ENCODE data around the gene CYBC1. TPM values are rescaled to one million over a fixed set of nuclear protein-coding genes. Genes with fewer than 3 reads are reported as not detected.

The CYBC1 gene
- polyA plus RNA-seq, 3 donors = 160 to 225 (median 217) TPM

- Mint-ChIP-seq H3K27ac (peak overlapping the region; percentile 84 to 95 (median 94)), H3K36me3 (peaks cover 22 to 47% of the 10 kb centered on the region in 2 donors), H3K27me3 (ENCODE audit: low read depth in 3 of 3) (no peaks in the 10 kb centered on the region), H3K4me3 (peak overlapping the region; percentile 75 to 90), H3K9me3 (no peaks in the 10 kb centered on the region), H3K4me1 (peaks cover 26% of the 10 kb centered on the region)
- DNase-seq = peak; percentile 58 to 69 (median 67)
- TF ChIP-seq, protein P1, sequence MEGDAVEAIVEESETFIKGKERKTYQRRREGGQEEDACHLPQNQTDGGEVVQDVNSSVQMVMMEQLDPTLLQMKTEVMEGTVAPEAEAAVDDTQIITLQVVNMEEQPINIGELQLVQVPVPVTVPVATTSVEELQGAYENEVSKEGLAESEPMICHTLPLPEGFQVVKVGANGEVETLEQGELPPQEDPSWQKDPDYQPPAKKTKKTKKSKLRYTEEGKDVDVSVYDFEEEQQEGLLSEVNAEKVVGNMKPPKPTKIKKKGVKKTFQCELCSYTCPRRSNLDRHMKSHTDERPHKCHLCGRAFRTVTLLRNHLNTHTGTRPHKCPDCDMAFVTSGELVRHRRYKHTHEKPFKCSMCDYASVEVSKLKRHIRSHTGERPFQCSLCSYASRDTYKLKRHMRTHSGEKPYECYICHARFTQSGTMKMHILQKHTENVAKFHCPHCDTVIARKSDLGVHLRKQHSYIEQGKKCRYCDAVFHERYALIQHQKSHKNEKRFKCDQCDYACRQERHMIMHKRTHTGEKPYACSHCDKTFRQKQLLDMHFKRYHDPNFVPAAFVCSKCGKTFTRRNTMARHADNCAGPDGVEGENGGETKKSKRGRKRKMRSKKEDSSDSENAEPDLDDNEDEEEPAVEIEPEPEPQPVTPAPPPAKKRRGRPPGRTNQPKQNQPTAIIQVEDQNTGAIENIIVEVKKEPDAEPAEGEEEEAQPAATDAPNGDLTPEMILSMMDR (IDR thresholded peaks at IDR 0.05) = no peak
- Histone ChIP-seq H3K4me2 (replicated peaks; ENCODE audit: extremely low read depth, low read length, poor library complexity, severe bottlenecking) (peak overlapping the region; percentile 79), H3K4me3 (replicated peaks in 1 of 3; ENCODE audit: low read depth in 2 of 3, low read length in 3 of 3) (peak overlapping the region; percentile 5 to 69 (median 12)), H3K27me3 (ENCODE audit: control insufficient read depth in 2 of 2, insufficient read depth in 2 of 2, low read length in 2 of 2) (no peaks in the 10 kb centered on the region), H3K4me1 (ENCODE audit: control insufficient read depth in 1 of 2, insufficient read depth in 2 of 2, low read length in 2 of 2) (peaks cover 30 to 32% of the 10 kb centered on the region in 2 donors), H3K79me2 (ENCODE audit: insufficient read depth, low read length) (peaks cover 22% of the 10 kb centered on the region), H3K9me3 (replicated peaks in 1 of 2; ENCODE audit: control insufficient read depth in 1 of 2, insufficient read depth in 1 of 2, low read length in 2 of 2) (no peaks in the 10 kb centered on the region), H3K36me3 (replicated peaks in 1 of 2; ENCODE audit: control insufficient read depth in 1 of 2, insufficient read depth in 2 of 2, low read length in 2 of 2) (peaks cover 46 to 48% of the 10 kb centered on the region in 2 donors), H3K9ac (ENCODE audit: insufficient read depth, low read length, poor library complexity, severe bottlenecking) (peak overlapping the region; percentile 23), H4K20me1 (ENCODE audit: insufficient read depth, low read length) (peaks cover 63% of the 10 kb centered on the region), H2AFZ (ENCODE audit: insufficient read depth, low read depth, low read length, poor library complexity, severe bottlenecking) (peak overlapping the region; percentile 38), H3K27ac (ENCODE audit: low read depth in 1 of 2, low read length in 2 of 2) (peak overlapping the region; percentile 61 to 75)
- 0% methylated on average over 12 of the region's 22 CpGs for WGBS (ENCODE audit: insufficient coverage)
- intact Hi-C loops (cut with micrococcal nuclease) = no loop called here
These were observed 10.0 kb downstream of the CYBC1 start for GRCh38 chr17:82440469-82440981.

DNA sequence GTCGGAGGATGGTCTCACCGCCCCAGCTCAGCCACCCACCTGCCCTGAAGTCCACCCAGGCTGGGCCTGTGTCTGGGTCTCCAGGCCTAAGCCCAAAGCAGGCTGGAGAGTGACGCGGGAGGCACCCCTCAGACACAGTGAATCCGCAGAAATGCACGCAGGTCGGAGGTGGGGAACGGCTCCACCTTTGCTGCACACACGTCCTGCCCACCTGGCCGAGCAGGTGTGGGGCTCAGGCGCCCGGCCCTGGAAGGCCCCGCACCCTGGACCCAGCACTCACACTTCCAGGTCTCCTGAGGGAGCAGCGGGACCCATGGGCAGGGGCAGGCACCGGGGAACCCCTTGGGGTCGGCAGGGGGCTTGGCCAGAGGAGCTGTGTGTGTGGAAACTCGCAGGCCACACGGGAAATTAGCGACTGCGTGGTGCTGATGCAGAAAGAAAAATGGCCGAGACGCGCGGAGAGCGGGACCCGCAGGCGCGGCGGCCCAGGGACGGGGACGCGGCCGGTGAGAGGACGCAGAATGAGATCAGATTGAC is 10.7 kb downstream of the CYBC1 start:
- H2AFZ ChIP-seq (ENCODE audit: insufficient read depth, low read depth, low read length, poor library complexity, severe bottlenecking) = no peak overlapping the region
- H3K9me3 Mint-ChIP-seq = no peaks in the 10 kb centered on the region
- no peaks in the 10 kb centered on the region for H3K27me3 Mint-ChIP-seq (ENCODE audit: low read depth in 3 of 3)
- H3K79me2 ChIP-seq (ENCODE audit: insufficient read depth, low read length) = peaks cover 16% of the 10 kb centered on the region
- no peaks in the 10 kb centered on the region for H3K9me3 ChIP-seq (replicated peaks in 1 of 2; ENCODE audit: control insufficient read depth in 1 of 2, insufficient read depth in 1 of 2, low read length in 2 of 2)
- intact Hi-C loops (cut with micrococcal nuclease) = no loop called here
- H3K36me3 Mint-ChIP-seq = peaks cover 24 to 42% of the 10 kb centered on the region in 2 donors
- peaks cover 40 to 46% of the 10 kb centered on the region in 2 donors for H3K36me3 ChIP-seq (replicated peaks in 1 of 2; ENCODE audit: control insufficient read depth in 1 of 2, insufficient read depth in 2 of 2, low read length in 2 of 2)
- peak overlapping the region; percentile 79 for H3K4me2 ChIP-seq (replicated peaks; ENCODE audit: extremely low read depth, low read length, poor library complexity, severe bottlenecking)
- H3K4me1 ChIP-seq (ENCODE audit: control insufficient read depth in 1 of 2, insufficient read depth in 2 of 2, low read length in 2 of 2) = peaks cover 30 to 32% of the 10 kb centered on the region in 2 donors
- DNase-seq = no peak
- H3K4me3 ChIP-seq (replicated peaks in 1 of 3; ENCODE audit: low read depth in 2 of 3, low read length in 3 of 3) = peak overlapping the region in 2 of 3 experiments; percentile 12 to 69
- peaks cover 57% of the 10 kb centered on the region for H4K20me1 ChIP-seq (ENCODE audit: insufficient read depth, low read length)
- H3K27ac Mint-ChIP-seq = peak overlapping the region; percentile 84 to 95 (median 94)
- H3K9ac ChIP-seq (ENCODE audit: insufficient read depth, low read length, poor library complexity, severe bottlenecking) = peak overlapping the region; percentile 4
- H3K4me3 Mint-ChIP-seq = peak overlapping the region; percentile 27 to 90
- TF ChIP-seq, protein P1 (IDR thresholded peaks at IDR 0.05) = no peak
- peak overlapping the region; percentile 61 to 75 for H3K27ac ChIP-seq (ENCODE audit: low read depth in 1 of 2, low read length in 2 of 2)
- peaks cover 26% of the 10 kb centered on the region for H3K4me1 Mint-ChIP-seq
- WGBS (ENCODE audit: insufficient coverage) = 94% methylated on average over 28 of the region's 34 CpGs
- H3K27me3 ChIP-seq (ENCODE audit: control insufficient read depth in 2 of 2, insufficient read depth in 2 of 2, low read length in 2 of 2) = no peaks in the 10 kb centered on the region
